ENCODE data around the gene LLCFC1. TPM values are rescaled to one million over a fixed set of nuclear protein-coding genes. Genes with fewer than 3 reads are reported as not detected.

The LLCFC1 gene
- total RNA-seq, 1 experiment from 2014 or later = not detected

DNA sequence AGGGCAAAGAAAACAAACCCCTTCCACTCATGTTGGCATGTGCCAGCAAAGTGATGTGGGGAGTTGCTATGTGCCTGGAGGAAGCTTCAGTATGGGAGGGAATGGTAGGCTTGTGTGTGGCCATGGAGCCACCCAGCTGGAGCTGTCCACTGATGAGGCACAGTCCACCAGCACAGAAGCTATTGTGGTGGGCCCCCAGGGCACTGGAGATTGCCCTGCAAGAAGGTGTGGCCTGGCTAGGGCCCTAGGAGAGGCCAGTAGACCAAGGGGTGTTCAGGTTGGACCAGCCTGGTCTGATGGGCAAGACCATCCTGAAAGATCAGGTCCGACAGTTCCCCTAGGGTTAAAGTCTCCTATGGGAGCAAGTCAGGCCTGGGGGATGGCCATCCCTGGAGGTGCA is 45.0 kb downstream of the LLCFC1 start:
- no peaks in the 10 kb centered on the region for H3K4me1 ChIP-seq (ENCODE audit: control insufficient read depth, insufficient read depth, low read length)
- H3K27ac ChIP-seq (ENCODE audit: low read length) = no peak overlapping the region
- no peaks in the 10 kb centered on the region for H3K9me3 ChIP-seq (ENCODE audit: control insufficient read depth, insufficient read depth, low read depth, low read length)
- H3K4me3 ChIP-seq (ENCODE audit: low read depth in 2 of 2, low read length in 2 of 2) = no peak overlapping the region
- CTCF ChIA-PET = no interaction called here
- no peaks in the 10 kb centered on the region for H3K27me3 ChIP-seq (ENCODE audit: control insufficient read depth, insufficient read depth, low read length)
- intact Hi-C loops (cut with micrococcal nuclease; ENCODE audit: unreplicated experiment) (no loop called here), in situ Hi-C loops (cut with HindIII; ENCODE audit: low pct_unique_long_range_greater_than_20kb, low sequenced_read_pairs) (no loop called here)
- BruUV-seq (replicated peaks) = no TSS peak
- no peak for ATAC-seq
- no peak for DNase-seq (ENCODE audit: low read depth, low spot score)
- POLR2A ChIA-PET = no interaction called here
- no peaks in the 10 kb centered on the region for H3K36me3 ChIP-seq (ENCODE audit: control insufficient read depth, insufficient read depth, low read length)
- TF ChIP-seq SIN3A (IDR thresholded peaks at IDR 0.05; ENCODE audit: borderline replicate concordance, insufficient read depth, low read depth, low read length) (no peak), TCF7L2 (IDR thresholded peaks at IDR 0.05; ENCODE audit: low read depth, low read length) (no peak), CTCF (IDR thresholded peaks at IDR 0.05) (no peak), POLR2AphosphoS5 (IDR thresholded peaks at IDR 0.05; ENCODE audit: low read depth, low read length) (no peak), REST (IDR thresholded peaks at IDR 0.05; ENCODE audit: insufficient read depth in 1 of 2, low read depth in 2 of 2, low read length in 1 of 2) (no peak)

Other genes starting within 250 kb of the LLCFC1 start
- gene PRSS1, start 190.0 kb upstream of the LLCFC1 start, total RNA-seq (2021; ENCODE audit: unreplicated experiment) = 7.3 TPM
- 22.4 TPM for gene PRSS2, start 168.5 kb upstream of the LLCFC1 start, total RNA-seq (2021; ENCODE audit: unreplicated experiment)
- gene EPHB6, start 84.4 kb upstream of the LLCFC1 start, total RNA-seq (2021; ENCODE audit: unreplicated experiment) = 0.54 TPM
- gene TRPV6, start 53.7 kb upstream of the LLCFC1 start, total RNA-seq (2021; ENCODE audit: unreplicated experiment) = not detected
- gene TRPV5, start 5.7 kb upstream of the LLCFC1 start, total RNA-seq (2021; ENCODE audit: unreplicated experiment) = not detected
- gene KEL, start 22.9 kb downstream of the LLCFC1 start, total RNA-seq (2021; ENCODE audit: unreplicated experiment) = 0.44 TPM
- not detected for gene OR9A2, start 87.6 kb downstream of the LLCFC1 start, total RNA-seq (2021; ENCODE audit: unreplicated experiment)
- not detected for gene OR6V1, start 112.9 kb downstream of the LLCFC1 start, total RNA-seq (2021; ENCODE audit: unreplicated experiment)
- not detected for gene PIP, start 192.6 kb downstream of the LLCFC1 start, total RNA-seq (2021; ENCODE audit: unreplicated experiment)
- gene TAS2R39, start 243.9 kb downstream of the LLCFC1 start, total RNA-seq (2021; ENCODE audit: unreplicated experiment) = not detected

Measured in Panc1 (cell line).